IMR-90 (cell line): ENCODE measurements around the gene RASGEF1C. TPM values are rescaled to one million over a fixed set of nuclear protein-coding genes. Genes with fewer than 3 reads are reported as not detected.

Experiments used
- ATAC-seq: fragments of 200-7000 bp; cut with Tn5 transposase; 2 replicates; pipeline ENCODE4 v1.9.1; 2020; ENCODE audit warnings: low read depth, mild to moderate bottlenecking, moderate library complexity
- BruUV-seq: library from RNA; stranded (reverse); fragments of 400-500 nt; replicated peaks from 2 replicates; lab custom pipeline; 2021; lab: Mats Ljungman, UMichigan
- CTCF ChIA-PET: fragments of 300-600 bp; formaldehyde crosslinking; extraction: SDS; loops from one replicate; lab custom pipeline; 2021; ENCODE audit warnings: antibody characterized with exemption; lab: Yijun Ruan, JAX
- POLR2A ChIA-PET: fragments of 300-600 bp; sonication (Branson Sonifier 250); formaldehyde crosslinking; loops from one replicate; lab custom pipeline; 2022; ENCODE audit warnings: antibody characterized with exemption; ENCODE audit not compliant: unreplicated experiment; lab: Charles Lee
- DNase-seq: peaks from one replicate; pipeline ENCODE4 v3.0.0; 2013
- H2AFZ ChIP-seq: replicated peaks from 2 replicates; pipeline ENCODE3; 2013; ENCODE audit warnings: low read length, mild to moderate bottlenecking; ENCODE audit not compliant: poor library complexity
- H2AK5ac ChIP-seq: 2 replicates; pipeline ENCODE4 v1.6.1; 2013; ENCODE audit warnings: low read depth, low read length, inconsistent platforms
- H2AK9ac ChIP-seq: replicated peaks from 2 replicates; pipeline ENCODE3; 2013; ENCODE audit warnings: mild to moderate bottlenecking, low read depth, low read length, moderate library complexity; ENCODE audit not compliant: poor library complexity
- H2BK120ac ChIP-seq: 2 replicates; pipeline ENCODE4 v1.6.1; 2013; ENCODE audit warnings: low read depth, low read length, inconsistent platforms
- H2BK15ac ChIP-seq: 3 replicates; pipeline ENCODE4 v1.6.1; 2013; ENCODE audit warnings: low read depth, low read length, inconsistent platforms
- H2BK20ac ChIP-seq: 2 replicates; pipeline ENCODE4 v1.6.1; 2013; ENCODE audit warnings: low read depth, mild to moderate bottlenecking, inconsistent platforms, low read length, moderate library complexity
- H2BK5ac ChIP-seq: 2 replicates; pipeline ENCODE4 v1.6.1; 2013; ENCODE audit warnings: mild to moderate bottlenecking, low read depth, low read length, inconsistent platforms; ENCODE audit not compliant: poor library complexity, severe bottlenecking
- H3K14ac ChIP-seq: replicated peaks from 2 replicates; pipeline ENCODE4 v1.6.1; 2013; ENCODE audit warnings: low read depth, low read length, inconsistent platforms
- H3K18ac ChIP-seq: 2 replicates; pipeline ENCODE4 v1.6.1; 2013; ENCODE audit warnings: low read depth, low read length, control low read depth
- H3K23ac ChIP-seq: 2 replicates; pipeline ENCODE4 v1.6.1; 2013; ENCODE audit warnings: low read depth, low read length, inconsistent platforms
- H3K27ac ChIP-seq: 2 replicates; pipeline ENCODE4 v1.5.1; 2013; ENCODE audit warnings: mild to moderate bottlenecking, control low read depth, low read length; ENCODE audit not compliant: insufficient read depth
- H3K27me3 ChIP-seq: 2 replicates; pipeline ENCODE4 v1.6.1; 2013; ENCODE audit warnings: low read length; ENCODE audit not compliant: control insufficient read depth, insufficient read depth
- H3K36me3 ChIP-seq: 2 replicates; pipeline ENCODE4 v1.6.1; 2013; ENCODE audit warnings: low read length, mixed read lengths; ENCODE audit not compliant: control insufficient read depth, insufficient read depth
- H3K4ac ChIP-seq: 2 replicates; pipeline ENCODE4 v1.6.1; 2013; ENCODE audit warnings: low read depth, low read length, inconsistent platforms
- H3K4me1 ChIP-seq: 2 replicates; pipeline ENCODE4 v1.6.1; 2013; ENCODE audit warnings: low read length, mixed read lengths; ENCODE audit not compliant: control insufficient read depth, insufficient read depth
- H3K4me2 ChIP-seq: 2 replicates; pipeline ENCODE4 v1.6.1; 2013; ENCODE audit warnings: low read depth, mild to moderate bottlenecking, control low read depth, low read length, moderate library complexity
- H3K4me3 ChIP-seq: 2 replicates; pipeline ENCODE4 v1.5.1; 2013; ENCODE audit warnings: low read depth, mild to moderate bottlenecking, control low read depth, low read length, moderate library complexity; ENCODE audit not compliant: insufficient read depth
- H3K56ac ChIP-seq: 2 replicates; pipeline ENCODE4 v1.6.1; 2013; ENCODE audit warnings: low read length, inconsistent platforms; ENCODE audit not compliant: insufficient read depth; ENCODE audit errors: extremely low read depth
- H3K79me1 ChIP-seq, 2 experiments: 2 replicates each; pipeline ENCODE4 v1.6.1; 2013; ENCODE audit warnings: low read length in 2 of 2, inconsistent platforms in 1 of 2, low read depth in 1 of 2
- H3K9ac ChIP-seq: 2 replicates; pipeline ENCODE4 v1.6.1; 2013; ENCODE audit warnings: low read depth, low read length, control low read depth
- H3K9me1 ChIP-seq: 2 replicates; pipeline ENCODE4 v1.6.1; 2013; ENCODE audit warnings: low read length, inconsistent platforms; ENCODE audit not compliant: insufficient read depth
- H3K9me3 ChIP-seq: 2 replicates; pipeline ENCODE4 v1.6.1; 2013; ENCODE audit warnings: low read length; ENCODE audit not compliant: control insufficient read depth, insufficient read depth
- H4K20me1 ChIP-seq: 2 replicates; pipeline ENCODE4 v1.6.1; 2013; ENCODE audit warnings: low read length, inconsistent platforms; ENCODE audit not compliant: insufficient read depth
- H4K5ac ChIP-seq: 2 replicates; pipeline ENCODE4 v1.6.1; 2013; ENCODE audit warnings: mild to moderate bottlenecking, low read depth, low read length, control low read depth
- H4K8ac ChIP-seq, 2 experiments: 2 replicates each; pipeline ENCODE4 v1.6.1; 2013; ENCODE audit warnings: low read depth in 2 of 2, low read length in 2 of 2, control low read depth in 1 of 2, inconsistent platforms in 1 of 2
- H4K91ac ChIP-seq: 2 replicates; pipeline ENCODE4 v1.6.1; 2013; ENCODE audit warnings: low read depth, low read length, inconsistent platforms; ENCODE audit not compliant: insufficient read depth
- BHLHE40 ChIP-seq: fragments of 150-350 bp; IDR thresholded peaks from 2 replicates; pipeline ENCODE4 v1.6.1; 2016; ENCODE audit warnings: mild to moderate bottlenecking, low read depth, low read length
- CEBPB ChIP-seq: IDR thresholded peaks from 2 replicates; pipeline ENCODE4 v1.6.1; 2012; ENCODE audit warnings: low read depth, low read length, improper control_type of control experiment
- CHD1 ChIP-seq: IDR thresholded peaks from 2 replicates; pipeline ENCODE4 v1.6.1; 2012; ENCODE audit warnings: low read depth, low read length, improper control_type of control experiment
- FOS ChIP-seq: fragments of 150-350 bp; IDR thresholded peaks from 2 replicates; pipeline ENCODE4 v1.6.1; 2016; ENCODE audit warnings: low read depth, low read length
- MAZ ChIP-seq: IDR thresholded peaks from 2 replicates; pipeline ENCODE4 v1.6.1; 2012; ENCODE audit warnings: low read depth, mild to moderate bottlenecking, low read length, improper control_type of control experiment, moderate library complexity, borderline replicate concordance
- NFE2L2 ChIP-seq: fragments of 150-350 bp; IDR thresholded peaks from 2 replicates; pipeline ENCODE4 v1.6.1; 2016; ENCODE audit warnings: low read depth, mild to moderate bottlenecking, low read length
- RCOR1 ChIP-seq: IDR thresholded peaks from 2 replicates; pipeline ENCODE4 v1.6.1; 2012; ENCODE audit warnings: mild to moderate bottlenecking, low read length, improper control_type of control experiment; ENCODE audit not compliant: insufficient replicate concordance
- RFX5 ChIP-seq: IDR thresholded peaks from 2 replicates; pipeline ENCODE4 v1.8.0; 2012; ENCODE audit warnings: low read depth, mild to moderate bottlenecking, low read length, moderate library complexity
- WGBS, 2 experiments: methylation state at CpG; one replicate each; pipeline versions ENCODE4 v1.1.5 to v1.1.7; 2013; ENCODE audit warnings: missing lambda C conversion rate in 2 of 2; ENCODE audit not compliant: insufficient read length in 1 of 2; ENCODE audit errors: extremely low coverage in 2 of 2; 5-methylcytosine and 5-hydroxymethylcytosine counted together
- dilution Hi-C: fragments of 300-500 bp; cut with HindIII; formaldehyde crosslinking; loops from one replicate; pipeline ENCODE4 v1.14.3; 2018; ENCODE audit warnings: low sequenced_read_pairs; ENCODE audit not compliant: unreplicated experiment
- in situ Hi-C: fragments of 300-500 bp; cut with MboI; formaldehyde crosslinking; loops from 3 replicates; pipeline ENCODE4 v1.14.3; 2019; ENCODE audit warnings: low sequenced_read_pairs, inconsistent platforms, mixed read lengths
- intact Hi-C: fragments of 100-400 bp; cut with micrococcal nuclease; formaldehyde crosslinking; loops from 2 replicates; pipeline ENCODE4 v1.10.0; 2022
- polyA plus RNA-seq, 3 experiments: library from polyadenylated mRNA; depleted of rRNA; stranded (reverse); fragments of >200 nt; gene quantifications; 2 replicates each; pipeline ENCODE4 v1.2.3, GENCODE V29; 2012; ENCODE audit warnings: low replicate concordance in 1 of 3
- total RNA-seq: library from RNA; depleted of rRNA; stranded (reverse); fragments of >200 nt; gene quantifications from 2 replicates; pipeline ENCODE4 v1.2.3, GENCODE V29; 2012
- TF ChIP-seq, protein P1 (sequence below): fragments of 150-350 bp; IDR thresholded peaks from 2 replicates; pipeline ENCODE4 v1.6.1; 2017; ENCODE audit warnings: mild to moderate bottlenecking, antibody characterized with exemption, low read length, low read depth
- TF ChIP-seq, protein P2 (sequence below): fragments of 150-350 bp; IDR thresholded peaks from 2 replicates; pipeline ENCODE4 v1.6.1; 2016; ENCODE audit warnings: low read depth, mild to moderate bottlenecking, low read length, moderate library complexity, borderline replicate concordance
- TF ChIP-seq, protein P3 (sequence below): conservative IDR thresholded peaks from 2 replicates; pipeline ENCODE4 v1.5.1; 2012; ENCODE audit warnings: mild to moderate bottlenecking, low read depth, low read length, improper control_type of control experiment

The RASGEF1C gene
- total and polyA plus RNA-seq, 2 of the 4 experiments (the other 2 are of a cell fraction), result not detected

DNA sequence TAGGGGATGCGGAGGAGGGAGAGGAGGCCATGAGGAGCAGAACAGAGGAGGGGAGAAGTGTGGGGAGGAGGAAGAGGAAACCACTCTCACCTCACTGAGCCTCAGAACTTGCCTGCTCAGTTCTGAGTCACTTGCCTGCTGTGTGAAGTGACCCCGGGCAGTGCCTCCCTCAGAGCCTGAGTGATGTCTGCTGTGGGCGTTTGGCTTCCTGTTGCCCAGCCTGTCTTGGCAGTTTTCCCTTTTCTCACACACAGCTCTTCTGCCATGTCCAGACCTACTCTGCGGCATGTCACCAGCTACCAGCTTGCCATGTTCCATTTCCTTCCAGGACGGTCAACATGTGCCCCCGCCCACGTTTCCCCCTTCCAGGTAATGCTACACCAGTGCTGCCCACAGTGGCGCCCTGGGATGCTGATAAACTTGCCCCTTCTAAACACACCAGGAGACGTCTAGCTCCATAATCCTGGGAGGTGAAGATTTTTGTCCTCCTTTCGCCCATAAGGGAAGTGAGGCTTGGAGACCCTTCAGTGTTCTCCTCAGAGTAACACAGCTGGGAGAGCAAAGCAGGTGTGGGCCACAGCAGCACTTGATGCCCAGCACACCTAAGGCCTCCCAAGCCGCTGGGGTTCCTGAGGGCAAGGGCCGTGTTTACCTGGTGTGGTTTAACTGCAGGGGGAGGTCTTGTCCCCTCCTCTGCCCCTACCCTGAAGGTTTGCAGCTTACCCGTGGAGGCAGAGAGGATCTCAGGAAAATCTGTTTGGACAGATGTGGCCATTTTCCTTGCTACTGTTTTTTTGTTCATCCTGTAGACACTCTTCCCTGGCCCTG lies 73.7 kb downstream of the RASGEF1C start:
- ChIA-PET POLR2A (no interaction called here), CTCF (no interaction called here)
- Histone ChIP-seq H3K4ac (no peak overlapping the region), H3K4me1 (peaks cover 2% of the 10 kb centered on the region; the same call in 1 of the 2 replicates), H3K23ac (no peak overlapping the region), H2BK15ac (no peak overlapping the region), H3K79me1 (no peaks in the 10 kb centered on the region), H2AK5ac (no peak overlapping the region), H4K91ac (no peak overlapping the region), H3K4me3 (no peak overlapping the region), H3K14ac (no peak overlapping the region), H3K36me3 (no peaks in the 10 kb centered on the region), H4K5ac (no peak overlapping the region), H3K9me1 (no peaks in the 10 kb centered on the region), H3K56ac (no peak overlapping the region), H3K27me3 (peaks cover 25% of the 10 kb centered on the region), H3K4me2 (no peak overlapping the region), H2AK9ac (peak overlapping the region; percentile 79), H2BK120ac (no peak overlapping the region), H3K9me3 (no peaks in the 10 kb centered on the region; the same call in 1 of the 2 replicates), H3K9ac (no peak overlapping the region), H3K18ac (no peak overlapping the region), H4K20me1 (no peaks in the 10 kb centered on the region; the same call in 1 of the 2 replicates), H2BK5ac (no peak overlapping the region), H4K8ac (no peak overlapping the region), H2AFZ (peak overlapping the region; percentile 67), H3K27ac (no peak overlapping the region), H2BK20ac (no peak overlapping the region)
- no peak for TF ChIP-seq MAZ
- TF ChIP-seq, protein P1, sequence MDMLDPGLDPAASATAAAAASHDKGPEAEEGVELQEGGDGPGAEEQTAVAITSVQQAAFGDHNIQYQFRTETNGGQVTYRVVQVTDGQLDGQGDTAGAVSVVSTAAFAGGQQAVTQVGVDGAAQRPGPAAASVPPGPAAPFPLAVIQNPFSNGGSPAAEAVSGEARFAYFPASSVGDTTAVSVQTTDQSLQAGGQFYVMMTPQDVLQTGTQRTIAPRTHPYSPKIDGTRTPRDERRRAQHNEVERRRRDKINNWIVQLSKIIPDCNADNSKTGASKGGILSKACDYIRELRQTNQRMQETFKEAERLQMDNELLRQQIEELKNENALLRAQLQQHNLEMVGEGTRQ, result no peak
- no peak for TF ChIP-seq FOS
- TF ChIP-seq NFE2L2, result no peak
- TF ChIP-seq RFX5, result no peak
- TF ChIP-seq BHLHE40, result no peak
- TF ChIP-seq, protein P2, sequence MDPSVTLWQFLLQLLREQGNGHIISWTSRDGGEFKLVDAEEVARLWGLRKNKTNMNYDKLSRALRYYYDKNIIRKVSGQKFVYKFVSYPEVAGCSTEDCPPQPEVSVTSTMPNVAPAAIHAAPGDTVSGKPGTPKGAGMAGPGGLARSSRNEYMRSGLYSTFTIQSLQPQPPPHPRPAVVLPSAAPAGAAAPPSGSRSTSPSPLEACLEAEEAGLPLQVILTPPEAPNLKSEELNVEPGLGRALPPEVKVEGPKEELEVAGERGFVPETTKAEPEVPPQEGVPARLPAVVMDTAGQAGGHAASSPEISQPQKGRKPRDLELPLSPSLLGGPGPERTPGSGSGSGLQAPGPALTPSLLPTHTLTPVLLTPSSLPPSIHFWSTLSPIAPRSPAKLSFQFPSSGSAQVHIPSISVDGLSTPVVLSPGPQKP, result no peak
- TF ChIP-seq CEBPB, result no peak
- no peak for TF ChIP-seq CHD1
- no peak for TF ChIP-seq RCOR1
- TF ChIP-seq, protein P3, sequence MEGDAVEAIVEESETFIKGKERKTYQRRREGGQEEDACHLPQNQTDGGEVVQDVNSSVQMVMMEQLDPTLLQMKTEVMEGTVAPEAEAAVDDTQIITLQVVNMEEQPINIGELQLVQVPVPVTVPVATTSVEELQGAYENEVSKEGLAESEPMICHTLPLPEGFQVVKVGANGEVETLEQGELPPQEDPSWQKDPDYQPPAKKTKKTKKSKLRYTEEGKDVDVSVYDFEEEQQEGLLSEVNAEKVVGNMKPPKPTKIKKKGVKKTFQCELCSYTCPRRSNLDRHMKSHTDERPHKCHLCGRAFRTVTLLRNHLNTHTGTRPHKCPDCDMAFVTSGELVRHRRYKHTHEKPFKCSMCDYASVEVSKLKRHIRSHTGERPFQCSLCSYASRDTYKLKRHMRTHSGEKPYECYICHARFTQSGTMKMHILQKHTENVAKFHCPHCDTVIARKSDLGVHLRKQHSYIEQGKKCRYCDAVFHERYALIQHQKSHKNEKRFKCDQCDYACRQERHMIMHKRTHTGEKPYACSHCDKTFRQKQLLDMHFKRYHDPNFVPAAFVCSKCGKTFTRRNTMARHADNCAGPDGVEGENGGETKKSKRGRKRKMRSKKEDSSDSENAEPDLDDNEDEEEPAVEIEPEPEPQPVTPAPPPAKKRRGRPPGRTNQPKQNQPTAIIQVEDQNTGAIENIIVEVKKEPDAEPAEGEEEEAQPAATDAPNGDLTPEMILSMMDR, result no peak
- intact Hi-C loops (no loop called here), in situ Hi-C loops (loop anchor here (25.0 kb wide), 1 partner anchor 327 kb away; no protein-coding TSS in a partner anchor), dilution Hi-C loops (no loop called here)
- DNase-seq (peak; percentile 79), ATAC-seq (peak; percentile 89)
- 40% methylated on average over 1 of the region's 13 CpGs; no CpG with 5 or more reads in 1 of the 2 experiments for WGBS, 2 experiments
- BruUV-seq, result no TSS peak
